AG04450 (cell line): ENCODE results near the gene GFAP. TPM values are rescaled to one million over a fixed set of nuclear protein-coding genes. Genes with fewer than 3 reads are reported as not detected.

Experiments
- CTCF ChIA-PET: fragments of 300-600, 350-600 bp; formaldehyde crosslinking; extraction: SDS; loops from one replicate; lab custom pipeline; 2022; ENCODE audit warnings: antibody characterized with exemption, inconsistent platforms; lab: Charles Lee
- POLR2A ChIA-PET: fragments of 350-600 bp; formaldehyde crosslinking; extraction: SDS; loops from one replicate; lab custom pipeline; 2021; ENCODE audit warnings: antibody characterized with exemption, inconsistent platforms; lab: Yijun Ruan, JAX
- DNase-seq: peaks from one replicate; pipeline ENCODE4 v3.0.0-alpha.2; 2011; ENCODE audit warnings: low read depth, low spot score
- H3K27ac ChIP-seq: one replicate; pipeline ENCODE4 v1.5.1; 2012; ENCODE audit warnings: low read depth, low read length, control low read depth
- H3K27me3 ChIP-seq: one replicate; pipeline ENCODE4 v1.6.0; 2012; ENCODE audit warnings: low read length; ENCODE audit not compliant: control insufficient read depth, insufficient read depth
- H3K4me3 ChIP-seq: 2 replicates; pipeline ENCODE4 v1.5.1; 2011; ENCODE audit warnings: mild to moderate bottlenecking, low read depth, low read length, control low read depth
- H3K9me3 ChIP-seq: 2 replicates; pipeline ENCODE4 v1.5.1; 2012; ENCODE audit warnings: low read length; ENCODE audit not compliant: control insufficient read depth, insufficient read depth
- polyA plus RNA-seq: library from polyadenylated mRNA; depleted of rRNA; stranded (reverse); fragments of >200 nt; gene quantifications from 2 replicates; pipeline ENCODE4 v1.2.3, GENCODE V29; 2011
- TF ChIP-seq, protein P1 (sequence below): IDR thresholded peaks from 2 replicates; pipeline ENCODE4 v1.5.1; 2011; ENCODE audit warnings: low read depth, low read length, control low read depth, inconsistent platforms

The GFAP gene
- polyA plus RNA-seq, 1 experiment, result 0.40 TPM

DNA sequence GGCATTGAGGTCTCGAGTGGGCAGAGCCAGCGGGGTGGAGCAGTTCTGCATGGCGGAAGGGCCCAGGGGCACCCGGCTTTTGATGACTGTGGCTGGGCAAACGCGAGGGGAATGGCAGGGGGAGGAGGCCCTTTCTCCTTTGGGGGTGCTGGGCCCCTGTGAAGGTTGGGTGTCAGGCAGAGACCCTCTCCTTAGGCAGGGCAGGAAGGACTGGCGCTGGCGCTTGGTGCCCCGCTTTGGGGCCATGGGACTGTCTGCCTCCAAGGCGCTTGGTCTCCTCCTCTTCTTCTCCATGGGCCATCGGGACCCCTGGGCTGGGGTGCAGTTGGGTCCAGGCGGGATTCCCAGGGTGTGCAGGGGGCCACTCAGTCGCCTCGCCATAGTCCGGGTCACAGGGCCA, 12.8 kb upstream of the GFAP start:
- no peaks in the 10 kb centered on the region for H3K27me3 ChIP-seq
- no peak overlapping the region for H3K4me3 ChIP-seq
- ChIA-PET POLR2A (no interaction called here), CTCF (no interaction called here)
- no peak overlapping the region for H3K27ac ChIP-seq
- TF ChIP-seq, protein P1, sequence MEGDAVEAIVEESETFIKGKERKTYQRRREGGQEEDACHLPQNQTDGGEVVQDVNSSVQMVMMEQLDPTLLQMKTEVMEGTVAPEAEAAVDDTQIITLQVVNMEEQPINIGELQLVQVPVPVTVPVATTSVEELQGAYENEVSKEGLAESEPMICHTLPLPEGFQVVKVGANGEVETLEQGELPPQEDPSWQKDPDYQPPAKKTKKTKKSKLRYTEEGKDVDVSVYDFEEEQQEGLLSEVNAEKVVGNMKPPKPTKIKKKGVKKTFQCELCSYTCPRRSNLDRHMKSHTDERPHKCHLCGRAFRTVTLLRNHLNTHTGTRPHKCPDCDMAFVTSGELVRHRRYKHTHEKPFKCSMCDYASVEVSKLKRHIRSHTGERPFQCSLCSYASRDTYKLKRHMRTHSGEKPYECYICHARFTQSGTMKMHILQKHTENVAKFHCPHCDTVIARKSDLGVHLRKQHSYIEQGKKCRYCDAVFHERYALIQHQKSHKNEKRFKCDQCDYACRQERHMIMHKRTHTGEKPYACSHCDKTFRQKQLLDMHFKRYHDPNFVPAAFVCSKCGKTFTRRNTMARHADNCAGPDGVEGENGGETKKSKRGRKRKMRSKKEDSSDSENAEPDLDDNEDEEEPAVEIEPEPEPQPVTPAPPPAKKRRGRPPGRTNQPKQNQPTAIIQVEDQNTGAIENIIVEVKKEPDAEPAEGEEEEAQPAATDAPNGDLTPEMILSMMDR, result no peak
- H3K9me3 ChIP-seq, result no peaks in the 10 kb centered on the region; the same call in 1 of the 2 replicates
- DNase-seq, result no peak

DNA sequence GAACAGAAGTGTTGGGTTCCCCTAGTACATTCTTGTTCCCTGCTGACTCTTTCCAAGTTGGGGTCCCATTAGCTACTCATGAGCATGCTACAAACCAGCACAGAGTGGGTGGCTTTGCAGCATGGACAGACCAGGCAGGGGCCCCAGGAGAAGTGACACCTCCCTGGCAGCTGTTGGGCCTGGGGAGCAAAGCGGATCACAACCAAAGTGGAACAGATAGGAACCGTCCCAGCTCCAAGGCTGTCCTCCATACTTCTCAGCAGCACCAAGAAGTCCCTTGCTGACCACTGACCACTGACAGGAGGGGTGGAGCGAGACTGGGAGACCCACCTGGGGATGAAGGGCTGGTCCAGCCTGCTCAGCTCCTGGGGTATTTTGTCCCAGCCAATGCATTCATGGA, 12.4 kb upstream of the GFAP start:
- Histone ChIP-seq H3K27me3 (no peaks in the 10 kb centered on the region), H3K4me3 (no peak overlapping the region), H3K9me3 (no peaks in the 10 kb centered on the region; the same call in 1 of the 2 replicates), H3K27ac (no peak overlapping the region)
- ChIA-PET POLR2A (no interaction called here), CTCF (interaction anchor here (2.0 kb wide), 1 partner anchor 208 kb away, joined by 8 read pairs; the partner anchor contains the start of gene ACBD4)
- DNase-seq, result no peak
- TF ChIP-seq, protein P1, result no peak

DNA sequence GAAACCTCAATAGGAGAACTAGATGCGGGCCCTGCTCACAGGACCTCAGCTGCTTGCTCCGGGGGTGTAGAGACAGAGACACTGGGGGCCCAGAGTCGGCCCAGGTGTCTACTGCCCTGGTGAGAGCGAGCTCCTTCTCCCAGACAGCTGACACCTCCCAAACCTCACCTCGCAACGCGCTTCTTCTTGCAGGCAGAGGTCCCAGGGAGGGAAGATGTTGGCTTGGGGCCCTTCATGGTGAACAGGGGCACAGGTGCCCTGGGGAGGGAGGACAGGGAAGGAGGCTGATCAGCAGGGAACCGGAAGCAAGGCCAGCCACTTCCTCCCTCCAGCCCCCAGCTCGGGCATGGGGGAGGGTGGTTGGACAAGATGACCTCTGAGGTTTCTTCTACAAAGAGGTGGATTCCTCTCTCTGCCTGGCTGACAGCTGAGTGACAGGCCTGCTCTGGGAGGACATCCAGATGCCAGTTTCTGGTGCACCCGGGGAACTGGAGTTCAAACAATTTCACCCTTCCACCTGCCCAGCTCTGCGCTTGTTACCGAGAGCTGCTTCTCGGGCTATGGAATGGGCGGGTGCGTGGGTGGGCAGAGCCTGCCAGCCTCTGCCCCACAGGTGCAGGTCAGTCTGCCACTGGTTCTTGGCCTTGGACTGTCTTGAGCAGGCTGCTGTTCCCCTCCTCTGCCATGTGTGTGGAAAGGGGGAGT, 11.7 kb upstream of the GFAP start:
- H3K27ac ChIP-seq, result no peak overlapping the region
- no peak for DNase-seq
- no peaks in the 10 kb centered on the region; the same call in 1 of the 2 replicates for H3K9me3 ChIP-seq
- ChIA-PET CTCF (interaction anchor here (2.0 kb wide), 1 partner anchor 208 kb away, joined by 8 read pairs; the partner anchor contains the start of gene ACBD4), POLR2A (no interaction called here)
- H3K27me3 ChIP-seq, result no peaks in the 10 kb centered on the region
- TF ChIP-seq, protein P1, result no peak
- no peak overlapping the region for H3K4me3 ChIP-seq

DNA sequence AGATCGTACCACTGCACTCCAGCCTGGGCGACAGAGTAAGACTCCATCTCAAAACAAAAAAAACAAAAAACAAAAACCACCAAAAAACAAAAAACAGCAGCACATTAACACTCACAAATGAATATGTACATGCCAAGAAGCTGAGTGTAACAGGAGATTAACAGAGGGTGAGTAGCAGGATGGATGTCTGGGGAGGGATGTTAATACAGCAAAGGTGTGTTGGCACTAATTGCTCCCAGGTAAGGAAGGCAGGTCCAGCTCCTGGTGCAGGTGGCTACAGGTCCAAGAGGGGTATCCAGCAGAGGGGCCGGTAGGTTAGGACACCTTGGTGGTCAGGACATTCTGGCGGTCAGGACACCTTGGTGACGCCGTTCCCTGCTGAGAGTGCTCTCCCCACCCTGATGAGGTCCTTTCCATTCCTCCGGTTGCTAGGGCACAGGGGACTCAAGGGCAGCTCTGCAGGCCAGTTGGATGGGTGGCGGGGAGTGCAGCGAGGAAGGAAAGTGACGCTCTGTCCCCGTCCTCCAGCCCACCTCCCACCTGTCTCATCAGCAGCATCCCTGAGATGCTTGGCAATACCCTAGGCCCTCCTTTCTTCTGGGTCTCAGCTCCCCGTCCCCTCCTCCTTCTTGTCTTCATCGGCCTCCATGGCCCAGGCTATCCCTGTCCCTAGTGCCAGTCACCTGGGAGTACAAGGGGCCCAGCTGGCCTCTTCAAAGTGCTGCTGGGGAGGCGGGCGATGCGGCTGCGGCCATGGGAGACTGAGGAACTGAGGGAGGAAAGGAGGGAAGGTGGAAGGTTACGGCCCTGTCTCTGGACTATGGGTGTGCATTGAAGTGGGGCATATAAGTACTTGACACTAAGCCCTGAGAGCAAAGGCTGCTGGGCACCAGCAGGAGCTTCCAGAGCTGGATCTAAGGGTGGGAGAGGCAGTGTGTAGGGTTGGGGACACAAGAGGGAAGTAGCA, 10.7 kb upstream of the GFAP start:
- Histone ChIP-seq H3K4me3 (no peak overlapping the region), H3K9me3 (no peaks in the 10 kb centered on the region; the same call in 1 of the 2 replicates), H3K27ac (no peak overlapping the region), H3K27me3 (no peaks in the 10 kb centered on the region)
- ChIA-PET CTCF (interaction anchor here (0.9 to 2.0 kb wide), 2 partner anchors 96 to 209 kb away, joined by 4 to 8 read pairs; partner anchors contain the start of gene ACBD4), POLR2A (no interaction called here)
- no peak for DNase-seq
- TF ChIP-seq, protein P1, result no peak
